GM12872 (cell line): ENCODE measurements around the gene GALNT10.

ENCODE experiments used
- CTCF ChIP-seq: IDR thresholded peaks from 3 replicates; pipeline ENCODE4 v1.5.1; 2011; ENCODE audit warnings: low read depth, mild to moderate bottlenecking, low read length, moderate library complexity; ENCODE audit not compliant: insufficient read depth

GALNT10 gene

DNA sequence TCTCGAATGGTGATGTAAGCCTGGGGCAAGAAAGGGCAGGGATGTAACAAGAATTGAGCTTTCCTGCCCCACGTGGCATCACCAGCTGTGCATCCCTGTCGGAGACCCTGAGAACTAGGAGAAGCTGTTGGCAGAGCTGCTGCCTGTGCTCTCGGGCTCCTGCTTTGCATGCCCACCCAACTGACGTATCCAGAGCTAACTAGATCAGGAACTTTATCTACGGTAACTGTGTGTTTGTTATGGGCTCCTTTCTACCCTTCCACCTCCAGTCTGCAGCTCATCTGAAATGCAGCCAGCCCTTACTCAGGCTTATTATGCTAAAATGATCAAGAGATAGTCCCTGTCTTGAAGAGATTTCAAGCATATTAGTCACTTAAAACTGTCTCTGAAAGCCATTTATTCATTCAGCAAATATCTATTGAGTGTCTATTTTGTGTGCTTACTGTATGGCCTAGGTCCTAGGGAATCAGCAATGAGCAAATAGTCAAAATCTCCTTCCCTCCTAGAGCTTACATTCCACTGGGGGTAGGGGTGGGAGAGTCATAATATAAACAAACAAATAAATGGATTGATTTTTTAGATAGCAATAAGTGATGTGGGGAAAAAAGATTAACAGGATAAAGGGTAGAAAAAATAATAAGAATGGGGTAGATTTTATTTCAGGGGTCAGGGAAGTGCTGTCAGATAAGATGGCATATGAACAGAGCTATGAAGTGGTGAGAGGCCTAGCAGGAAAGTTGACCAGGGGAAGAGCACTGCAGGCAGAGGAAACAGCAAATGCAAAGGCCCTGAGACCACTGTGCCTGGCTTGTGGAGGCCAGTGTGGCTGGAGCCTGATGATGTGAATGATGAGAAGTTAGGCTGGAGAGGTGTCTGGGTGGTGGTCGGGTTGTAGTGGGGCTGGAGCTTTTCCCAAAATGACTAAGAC is 118.2 kb downstream of the GALNT10 start:
- TF ChIP-seq CTCF, result no peak

DNA sequence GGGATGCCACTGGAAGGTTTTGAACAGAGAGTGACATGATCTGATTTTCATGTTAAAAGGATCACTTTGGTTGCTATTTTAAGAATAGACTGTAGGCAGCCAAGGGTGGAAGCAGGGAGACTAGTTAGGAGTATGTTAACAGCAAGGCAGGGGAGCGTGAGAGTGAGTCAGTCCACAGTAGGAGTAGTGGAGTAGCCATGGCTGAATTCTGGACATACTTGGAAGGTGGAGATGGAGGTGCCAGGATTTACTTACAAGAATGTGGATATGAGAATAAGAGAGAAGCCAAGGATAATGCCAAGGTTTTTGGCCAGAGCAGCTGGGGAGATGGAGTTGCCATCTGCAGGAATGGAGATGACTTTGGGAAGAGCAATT is 118.8 kb downstream of the GALNT10 start:
- no peak for TF ChIP-seq CTCF

GRCh38 chr5:154309805-154310204 is 119.3 kb downstream of the GALNT10 start:
- no peak for TF ChIP-seq CTCF

GRCh38 chr5:154311362-154311761 is 120.8 kb downstream of the GALNT10 start:
- no peak for TF ChIP-seq CTCF

DNA sequence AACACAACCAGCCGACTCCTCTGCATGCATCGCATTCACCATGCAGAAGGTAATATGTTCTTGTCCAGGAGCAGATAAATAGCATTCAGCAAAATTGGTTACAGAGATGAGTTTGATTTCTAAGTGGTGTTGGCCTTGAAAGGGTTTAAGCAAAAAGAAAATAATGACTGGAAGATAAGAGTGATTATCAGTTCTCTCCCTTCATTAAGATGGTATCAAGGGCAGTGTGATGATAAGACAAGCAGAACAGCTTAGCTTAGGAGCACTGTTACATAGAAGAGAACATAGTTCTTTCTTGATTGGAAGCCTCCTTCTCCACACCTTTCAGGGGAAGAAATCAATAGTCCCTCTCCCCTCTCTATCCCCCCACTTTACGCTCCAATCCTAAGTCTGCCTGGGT is 121.5 kb downstream of the GALNT10 start:
- TF ChIP-seq CTCF, result no peak

- TF ChIP-seq CTCF, result no peak
Measured at GRCh38 chr5:154312576-154312975, 122.0 kb downstream of the GALNT10 start.

DNA sequence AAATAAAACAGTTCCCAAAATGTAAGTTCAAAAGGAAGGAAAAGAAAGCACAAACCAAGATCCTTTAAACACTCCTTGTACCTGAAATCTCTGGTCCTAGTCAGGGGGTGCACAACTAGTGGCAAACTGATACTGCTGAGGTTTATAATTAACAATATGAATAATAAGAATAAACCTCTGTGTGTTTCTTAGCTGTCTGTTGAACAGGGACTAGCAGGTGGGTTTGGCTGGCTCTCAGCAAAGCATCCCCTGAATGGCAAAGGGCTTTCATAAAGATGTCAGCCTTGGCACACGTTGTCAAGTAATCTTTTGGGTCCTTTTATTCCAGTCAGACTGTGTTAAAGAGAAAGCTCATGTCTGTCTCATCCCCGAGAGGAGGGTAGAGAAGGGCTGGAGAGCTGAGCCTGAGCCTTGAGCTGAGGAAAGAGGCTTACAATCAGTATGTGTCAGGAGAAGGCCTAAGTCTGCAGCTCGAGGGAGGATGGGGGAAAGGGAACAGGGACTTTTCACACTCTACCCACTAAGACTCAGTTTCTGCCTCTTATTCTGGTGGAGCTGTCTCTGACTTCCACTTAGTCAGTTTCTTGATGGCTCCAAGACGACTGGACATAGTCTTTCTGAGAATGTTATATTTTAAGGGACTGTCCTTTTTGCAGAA is 123.0 kb downstream of the GALNT10 start:
- TF ChIP-seq CTCF, result no peak
